Measurements from ENCODE around the gene ABAT.

DNA sequence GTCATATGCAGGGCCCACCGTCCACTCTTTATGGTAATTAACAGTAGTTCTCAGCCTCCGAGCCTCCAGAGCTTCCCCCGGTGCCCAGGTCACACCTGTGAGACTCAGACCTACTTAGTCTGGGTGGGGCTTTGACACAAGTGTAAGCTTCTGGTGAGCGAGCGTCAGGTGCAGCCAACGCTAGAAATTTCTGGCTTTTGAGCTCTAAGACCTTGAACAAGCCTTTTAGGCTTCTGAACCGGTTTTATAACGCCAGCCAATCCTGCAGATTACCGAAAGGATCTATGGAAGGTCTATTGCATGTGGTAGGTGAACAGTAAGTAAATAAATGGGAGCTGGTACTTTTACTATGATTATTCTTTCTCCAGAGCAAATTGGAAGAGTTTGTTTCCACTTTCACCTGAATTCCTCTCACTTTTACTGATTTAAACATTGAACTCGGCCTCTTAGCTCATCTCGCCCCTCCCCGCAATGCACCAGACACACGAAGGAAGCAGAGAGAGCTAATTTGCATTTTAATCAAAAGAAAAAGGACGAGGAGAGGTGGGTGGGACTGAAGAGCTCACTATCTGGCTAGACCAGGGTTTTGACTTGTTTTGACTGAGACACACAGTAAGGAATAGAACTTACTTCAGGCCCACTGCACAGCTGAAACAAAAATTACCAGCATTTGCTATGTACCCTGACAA, 47.1 kb downstream of the ABAT start:
- TF ChIP-seq CTCF (IDR thresholded peaks at IDR 0.05) (no peak), EZH2 (IDR thresholded peaks at IDR 0.05; ENCODE audit: borderline replicate concordance, insufficient read depth, low read depth, low read length, poor library complexity, severe bottlenecking) (no peak)

All from B cell (primary cell).